ENCODE measurements around the gene EFCAB3. TPM values are rescaled to one million over a fixed set of nuclear protein-coding genes. Genes with fewer than 3 reads are reported as not detected.

EFCAB3 gene
- not detected in 2 replicates for total RNA-seq

DNA sequence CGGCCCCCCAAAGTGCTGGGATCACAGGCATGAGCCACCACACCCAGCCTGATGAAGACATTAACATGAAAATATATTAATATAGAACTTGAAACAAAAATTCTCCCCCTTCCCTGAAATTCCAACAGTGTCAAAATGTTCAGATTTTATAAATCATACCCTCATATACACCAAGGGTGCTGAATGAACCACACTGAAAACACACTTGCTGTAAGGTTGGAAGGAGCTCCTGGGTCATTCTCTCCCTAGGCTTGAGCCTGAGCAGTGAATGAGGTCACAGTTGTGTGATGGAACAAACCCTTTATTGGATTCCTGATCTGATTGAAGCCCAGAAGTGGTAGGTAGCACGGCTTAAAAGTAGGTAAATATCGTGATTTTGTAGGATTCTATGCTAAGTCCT, at the start of gene EFCAB3:
Gene EFCAB3, plus strand, starts transcription at position 301 of the 400 bp plus-strand sequence. CDS start 2,427 bp downstream, outside the sequence.

DNA sequence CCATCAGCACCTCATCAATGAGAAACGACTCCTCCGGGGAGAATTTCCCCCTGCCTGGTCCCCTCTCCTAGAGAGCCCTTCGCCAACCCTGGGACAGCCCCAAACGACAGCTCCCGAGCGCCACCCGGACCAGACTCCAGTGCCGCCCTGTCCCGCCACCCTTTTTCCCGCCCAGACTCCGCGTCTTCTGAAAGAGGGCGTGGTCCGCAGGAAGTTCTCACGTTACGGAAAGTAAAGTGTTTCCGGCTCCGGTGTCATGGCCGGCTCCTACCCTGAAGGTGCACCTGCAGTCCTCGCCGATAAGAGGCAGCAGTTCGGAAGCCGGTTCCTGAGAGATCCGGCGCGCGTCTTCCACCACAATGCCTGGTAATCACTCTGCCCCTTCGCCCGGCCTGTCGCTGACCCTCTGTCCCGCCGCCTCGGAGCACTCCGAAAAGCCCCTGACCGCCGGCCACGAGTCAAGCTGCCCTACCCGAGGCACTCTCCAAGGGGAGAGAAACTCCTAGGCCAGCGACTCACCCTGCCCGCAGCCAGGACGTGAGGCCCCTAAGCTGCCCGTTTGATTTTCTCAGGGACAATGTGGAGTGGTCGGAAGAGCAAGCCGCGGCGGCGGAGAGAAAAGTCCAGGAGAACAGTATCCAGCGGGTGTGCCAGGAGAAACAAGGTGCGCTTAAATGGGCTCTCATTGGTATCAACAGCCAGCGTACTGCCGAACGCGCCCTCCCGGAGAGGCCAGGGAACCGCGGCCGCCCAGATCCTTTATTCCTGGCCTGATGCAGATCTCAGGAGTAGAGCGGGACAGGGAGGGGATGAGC, 43.5 kb downstream of the EFCAB3 start, which contains the start of gene METTL2A:
Gene METTL2A, plus strand, starts transcription at position 251 of the 815 bp plus-strand sequence. Its CDS starts 6 bp downstream, at position 257.

Small RNAs within 50 kb of the gene (small RNA-seq; reads per million reads assigned to genes)
- gene RNU7-52P = not detected

Other genes starting within 250 kb of the EFCAB3 start
- 28.9 and 29.3 TPM in 2 replicates for gene METTL2A, start 43.3 kb downstream of the EFCAB3 start, total RNA-seq
- 58.2 and 60.9 TPM in 2 replicates for gene TLK2, start 98.3 kb downstream of the EFCAB3 start, total RNA-seq
- 54.6 and 59.6 TPM in 2 replicates for gene MRC2, start 247.1 kb downstream of the EFCAB3 start, total RNA-seq

Measured in thoracic aorta endothelial cell (primary cell).